Gastrocnemius medialis (tissue), 4 donors: ENCODE results near the gene RNU1-3.
"Not testable (repeated sequence)": the region's sequence is repeated elsewhere in the genome, so short reads cannot be mapped to it uniquely, and the experiment has no call there.

ENCODE experiments used
- POLR2A ChIP-seq, 2 donors: fragments of 450-650 bp; IDR thresholded peaks; one replicate each; pipeline ENCODE4 v1.6.1; 2017; ENCODE audit warnings: antibody characterized with exemption in 2 of 2, mild to moderate bottlenecking in 2 of 2, moderate library complexity in 2 of 2
- TF ChIP-seq, protein P1 (sequence below), 5 experiments: fragments of 450-650 bp in 3 of 5; fragments of 200-600 bp in 2 of 5; sonication (generic) in 2 of 5; IDR thresholded peaks in 4 of 5; conservative IDR thresholded peaks in 1 of 5; 1 replicate in 4 of 5; 2 replicates in 1 of 5; pipeline ENCODE4 v1.5.1; 2016 to 2019; ENCODE audit warnings: antibody characterized with exemption in 5 of 5, mild to moderate bottlenecking in 3 of 5, moderate library complexity in 3 of 5

DNA sequence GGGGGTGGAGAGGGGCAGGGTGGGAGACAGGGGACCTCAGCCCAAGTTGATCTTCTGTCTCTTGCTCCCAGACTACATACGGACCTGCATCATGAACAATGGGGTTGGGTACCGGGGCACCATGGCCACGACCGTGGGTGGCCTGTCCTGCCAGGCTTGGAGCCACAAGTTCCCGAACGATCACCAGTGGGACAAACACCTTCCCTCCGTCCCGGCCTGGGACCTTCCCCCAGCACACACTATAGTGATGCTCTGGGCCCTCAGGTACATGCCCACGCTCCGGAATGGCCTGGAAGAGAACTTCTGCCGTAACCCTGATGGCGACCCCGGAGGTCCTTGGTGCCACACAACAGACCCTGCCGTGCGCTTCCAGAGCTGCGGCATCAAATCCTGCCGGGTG lies 20.0 kb downstream of the RNU1-3 start:
- TF ChIP-seq, protein P1, sequence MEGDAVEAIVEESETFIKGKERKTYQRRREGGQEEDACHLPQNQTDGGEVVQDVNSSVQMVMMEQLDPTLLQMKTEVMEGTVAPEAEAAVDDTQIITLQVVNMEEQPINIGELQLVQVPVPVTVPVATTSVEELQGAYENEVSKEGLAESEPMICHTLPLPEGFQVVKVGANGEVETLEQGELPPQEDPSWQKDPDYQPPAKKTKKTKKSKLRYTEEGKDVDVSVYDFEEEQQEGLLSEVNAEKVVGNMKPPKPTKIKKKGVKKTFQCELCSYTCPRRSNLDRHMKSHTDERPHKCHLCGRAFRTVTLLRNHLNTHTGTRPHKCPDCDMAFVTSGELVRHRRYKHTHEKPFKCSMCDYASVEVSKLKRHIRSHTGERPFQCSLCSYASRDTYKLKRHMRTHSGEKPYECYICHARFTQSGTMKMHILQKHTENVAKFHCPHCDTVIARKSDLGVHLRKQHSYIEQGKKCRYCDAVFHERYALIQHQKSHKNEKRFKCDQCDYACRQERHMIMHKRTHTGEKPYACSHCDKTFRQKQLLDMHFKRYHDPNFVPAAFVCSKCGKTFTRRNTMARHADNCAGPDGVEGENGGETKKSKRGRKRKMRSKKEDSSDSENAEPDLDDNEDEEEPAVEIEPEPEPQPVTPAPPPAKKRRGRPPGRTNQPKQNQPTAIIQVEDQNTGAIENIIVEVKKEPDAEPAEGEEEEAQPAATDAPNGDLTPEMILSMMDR (IDR thresholded peaks at IDR 0.05 in 4 of 5, conservative IDR thresholded peaks at IDR 0.05 in 1 of 5) = not testable (repeated sequence)
- TF ChIP-seq POLR2A (IDR thresholded peaks at IDR 0.05) = not testable (repeated sequence)
